GM18909 (cell line): ENCODE measurements around the gene OMP.
A peak's percentile ranks its signal among the peaks of the same experiment; 100 is the strongest.

ENCODE experiments used
- ATAC-seq: cut with Tn5 transposase; IDR thresholded peaks from one replicate; pipeline ENCODE4 v1.9.1; 2021; ENCODE audit warnings: mild to moderate bottlenecking; ENCODE audit not compliant: unreplicated experiment, poor library complexity

Gene OMP

GRCh38 chr11:77119531-77119936 is 16.9 kb downstream of the OMP start:
- ATAC-seq = no peak

GRCh38 chr11:77120571-77120970 is 17.9 kb downstream of the OMP start:
- no peak for ATAC-seq

GRCh38 chr11:77121096-77121640 is 18.5 kb downstream of the OMP start:
- no peak for ATAC-seq

- no peak for ATAC-seq
These were observed 19.4 kb downstream of the OMP start for GRCh38 chr11:77121876-77122575.

- no peak for ATAC-seq
These were observed 20.1 kb downstream of the OMP start for GRCh38 chr11:77122576-77123212.

GRCh38 chr11:77123591-77123990 is 21.0 kb downstream of the OMP start:
- ATAC-seq = no peak

- ATAC-seq = no peak
These were observed 21.4 kb downstream of the OMP start for GRCh38 chr11:77124041-77124440.

- no peak for ATAC-seq
These were observed 21.8 kb downstream of the OMP start for GRCh38 chr11:77124488-77124887.

- no peak for ATAC-seq
These were observed 22.6 kb downstream of the OMP start for GRCh38 chr11:77125191-77125590.

- no peak for ATAC-seq
These were observed 23.1 kb downstream of the OMP start for GRCh38 chr11:77125695-77126094.

GRCh38 chr11:77126156-77126775 is 23.6 kb downstream of the OMP start:
- ATAC-seq = no peak

GRCh38 chr11:77126861-77127234 is 24.2 kb downstream of the OMP start:
- no peak for ATAC-seq

GRCh38 chr11:77127235-77127911 is 24.7 kb downstream of the OMP start:
- peak; percentile 48 for ATAC-seq

- no peak for ATAC-seq
These were observed 25.5 kb downstream of the OMP start, which contains the start of gene MYO7A for GRCh38 chr11:77127920-77128691. Gene MYO7A, plus strand, starts transcription at chr11:77128246. Its CDS starts 2,389 bp downstream, at chr11:77130635.

GRCh38 chr11:77129069-77129841 is 26.6 kb downstream of the OMP start:
- no peak for ATAC-seq

- ATAC-seq = no peak
These were observed 27.5 kb downstream of the OMP start for GRCh38 chr11:77129842-77130756.

- no peak for ATAC-seq
These were observed 28.3 kb downstream of the OMP start for GRCh38 chr11:77130763-77131513.

GRCh38 chr11:77131560-77131959 is 28.9 kb downstream of the OMP start:
- ATAC-seq = no peak
